Activated CD8-positive, alpha-beta memory T cell treated with anti-CD3 and anti-CD28 coated beads for 48 hours (primary cell): ENCODE measurements around the gene KCNA1.

Experiments used
- DNase-seq, 3 experiments: peaks; one replicate each; pipeline ENCODE4 v3.0.0-alpha.2; 2020; ENCODE audit warnings: low read depth in 2 of 3, low spot score in 2 of 3

Gene KCNA1

DNA sequence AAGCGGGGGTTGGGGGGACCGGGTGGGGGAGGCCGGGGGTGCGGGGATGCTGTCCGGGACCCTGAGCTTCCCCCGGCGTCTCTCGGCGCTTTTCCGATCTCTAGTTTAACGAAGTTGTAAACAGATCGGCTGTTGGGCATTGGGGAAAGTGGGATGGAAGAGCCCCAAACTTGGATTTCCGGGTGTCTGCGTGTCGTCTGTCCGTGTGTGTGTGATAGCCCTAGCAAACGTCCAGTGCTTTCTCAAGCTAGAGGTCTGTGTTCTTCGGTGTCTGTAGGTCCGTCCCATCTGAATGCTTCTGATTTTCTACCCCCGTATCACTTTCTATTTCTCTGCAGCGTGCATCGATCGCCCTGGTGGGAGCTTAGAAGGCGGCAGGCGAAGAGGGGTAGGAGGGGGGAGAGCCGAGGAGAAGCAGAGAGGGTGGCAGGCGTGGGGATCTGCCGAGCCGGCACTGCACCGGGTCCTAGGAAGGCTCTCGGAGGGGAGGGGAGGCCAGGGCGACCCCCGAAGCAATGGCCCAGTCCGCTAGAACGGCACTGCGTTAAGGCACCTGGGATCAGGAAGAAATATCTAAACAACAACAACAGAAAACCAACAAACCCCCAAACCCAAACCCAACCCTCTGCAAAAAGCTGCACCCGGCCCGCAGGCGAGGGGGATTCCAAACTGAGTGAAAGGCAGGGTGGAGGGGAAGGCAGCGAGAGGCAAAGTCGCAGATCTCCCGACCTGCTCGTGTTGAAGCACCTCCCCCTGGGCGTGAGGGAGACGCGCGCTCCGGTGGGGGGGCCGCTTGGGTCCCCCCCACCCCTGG, 1.0 kb downstream of the KCNA1 start:
- DNase-seq: no peak

DNA sequence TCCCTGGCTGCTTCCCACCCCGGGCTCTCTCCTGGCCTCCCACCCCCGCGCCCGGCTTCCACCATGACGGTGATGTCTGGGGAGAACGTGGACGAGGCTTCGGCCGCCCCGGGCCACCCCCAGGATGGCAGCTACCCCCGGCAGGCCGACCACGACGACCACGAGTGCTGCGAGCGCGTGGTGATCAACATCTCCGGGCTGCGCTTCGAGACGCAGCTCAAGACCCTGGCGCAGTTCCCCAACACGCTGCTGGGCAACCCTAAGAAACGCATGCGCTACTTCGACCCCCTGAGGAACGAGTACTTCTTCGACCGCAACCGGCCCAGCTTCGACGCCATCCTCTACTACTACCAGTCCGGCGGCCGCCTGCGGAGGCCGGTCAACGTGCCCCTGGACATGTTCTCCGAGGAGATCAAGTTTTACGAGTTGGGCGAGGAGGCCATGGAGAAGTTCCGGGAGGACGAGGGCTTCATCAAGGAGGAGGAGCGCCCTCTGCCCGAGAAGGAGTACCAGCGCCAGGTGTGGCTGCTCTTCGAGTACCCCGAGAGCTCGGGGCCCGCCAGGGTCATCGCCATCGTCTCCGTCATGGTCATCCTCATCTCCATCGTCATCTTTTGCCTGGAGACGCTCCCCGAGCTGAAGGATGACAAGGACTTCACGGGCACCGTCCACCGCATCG, 1.8 kb downstream of the KCNA1 start:
- DNase-seq: no peak

DNA sequence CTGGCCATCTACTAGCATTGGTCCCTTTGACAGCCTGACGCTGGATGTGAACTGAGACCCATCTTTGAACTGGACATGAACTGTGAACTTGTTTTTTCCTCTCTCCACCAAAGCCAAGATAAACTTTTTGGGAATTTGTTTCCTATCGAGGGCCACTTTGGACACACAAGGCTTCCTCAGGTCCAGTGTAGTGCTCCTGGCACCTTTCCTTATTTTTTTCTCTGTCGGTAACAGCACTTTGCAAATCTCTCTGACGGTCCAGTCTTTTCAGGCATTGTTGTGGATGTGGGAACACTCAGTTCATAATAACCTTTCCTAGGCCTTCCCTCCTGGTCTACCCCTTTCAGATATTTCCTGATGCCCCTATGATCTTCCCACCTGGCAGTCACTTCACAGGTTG, 5.0 kb downstream of the KCNA1 start:
- no peak for DNase-seq

DNA sequence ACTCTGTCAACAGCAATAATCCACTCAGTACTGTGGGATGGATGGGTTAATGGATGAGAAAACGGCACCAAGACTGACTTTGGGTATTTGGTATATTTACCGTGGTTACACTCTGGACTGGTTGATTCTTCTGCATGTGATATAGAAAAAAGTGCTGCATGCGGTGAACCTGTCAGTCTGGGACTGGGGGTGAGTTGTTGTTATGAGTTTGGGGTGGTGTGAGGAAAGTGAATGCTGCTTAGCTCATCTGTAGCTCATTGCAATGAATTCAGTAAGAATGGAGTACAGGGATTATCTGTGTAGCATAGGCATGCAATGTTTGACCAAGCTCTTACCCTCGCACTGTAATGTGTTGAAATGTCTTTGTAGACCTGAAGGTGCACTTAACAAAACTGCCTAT, 6.0 kb downstream of the KCNA1 start:
- DNase-seq: no peak

DNA sequence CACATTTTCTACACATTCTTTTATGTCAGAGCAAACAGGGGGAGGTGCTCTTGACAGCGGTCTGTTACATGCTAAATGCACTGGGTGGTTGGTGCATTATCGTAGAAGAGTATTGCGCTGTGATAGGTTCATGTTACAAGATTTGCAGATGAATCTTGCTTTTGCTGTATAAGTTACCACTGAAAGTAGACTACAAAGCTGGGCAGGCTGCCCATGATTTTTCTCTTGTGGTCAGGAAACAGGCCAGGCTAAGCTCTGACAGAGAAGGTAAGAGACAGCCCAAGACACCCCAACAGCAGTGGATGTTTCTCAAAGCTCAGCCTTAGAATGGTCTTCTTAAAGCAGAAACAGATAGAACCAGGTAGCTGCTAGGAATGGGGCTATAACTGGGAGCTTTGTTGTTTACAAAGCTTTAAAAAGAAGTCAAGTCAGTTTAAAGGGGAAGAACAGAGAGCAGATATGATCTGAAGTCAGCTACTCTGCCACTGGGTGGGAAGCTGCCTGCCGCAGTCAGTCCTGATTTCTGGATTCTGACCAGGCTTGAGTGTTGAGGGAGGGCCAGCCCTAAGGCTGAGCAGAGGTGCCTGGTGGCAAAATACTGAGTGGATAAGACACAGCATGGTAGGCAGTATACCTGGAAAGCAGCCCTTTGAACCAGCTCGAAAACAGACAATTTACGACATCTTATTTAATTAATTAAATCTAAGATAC, 9.4 kb downstream of the KCNA1 start:
- no peak for DNase-seq

DNA sequence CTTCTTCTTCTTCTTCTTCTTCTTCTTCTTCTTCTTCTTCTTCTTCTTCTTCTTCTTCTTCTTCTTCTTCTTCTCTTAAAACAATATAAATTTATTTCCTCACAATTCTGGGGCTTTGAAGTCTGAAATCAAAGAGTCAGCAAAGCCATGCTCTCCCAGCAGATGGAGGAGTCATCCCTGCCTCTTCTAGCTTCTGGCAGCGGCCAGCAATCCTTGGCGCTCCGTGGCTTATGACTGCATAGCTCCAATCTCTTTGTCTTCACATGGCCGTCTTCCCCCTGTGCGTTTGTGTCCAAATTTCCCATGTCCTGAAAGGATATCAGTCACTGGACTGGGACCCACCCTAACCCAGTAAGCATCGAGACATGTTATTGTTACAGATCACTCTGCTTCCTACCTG, 22.9 kb downstream of the KCNA1 start:
- DNase-seq: no peak

DNA sequence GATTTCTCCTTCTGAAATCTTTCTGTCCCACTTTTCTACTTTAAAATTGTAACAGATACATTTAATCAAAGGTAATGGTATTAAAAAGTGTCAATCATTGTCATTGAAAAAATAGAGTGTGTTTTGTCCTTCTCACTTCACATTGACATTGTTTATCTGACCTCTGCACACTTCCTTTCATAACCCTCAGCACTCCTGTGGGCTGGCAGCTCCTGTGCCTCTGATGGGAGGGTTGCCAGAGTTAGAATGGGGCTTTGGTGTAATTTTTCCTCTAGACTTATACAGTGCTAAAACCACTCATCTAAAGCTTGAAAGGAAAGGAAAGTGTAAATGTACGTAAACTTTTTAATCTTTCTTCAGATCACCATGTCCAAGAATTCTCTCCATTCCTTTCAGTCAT, 23.7 kb downstream of the KCNA1 start:
- no peak for DNase-seq

DNA sequence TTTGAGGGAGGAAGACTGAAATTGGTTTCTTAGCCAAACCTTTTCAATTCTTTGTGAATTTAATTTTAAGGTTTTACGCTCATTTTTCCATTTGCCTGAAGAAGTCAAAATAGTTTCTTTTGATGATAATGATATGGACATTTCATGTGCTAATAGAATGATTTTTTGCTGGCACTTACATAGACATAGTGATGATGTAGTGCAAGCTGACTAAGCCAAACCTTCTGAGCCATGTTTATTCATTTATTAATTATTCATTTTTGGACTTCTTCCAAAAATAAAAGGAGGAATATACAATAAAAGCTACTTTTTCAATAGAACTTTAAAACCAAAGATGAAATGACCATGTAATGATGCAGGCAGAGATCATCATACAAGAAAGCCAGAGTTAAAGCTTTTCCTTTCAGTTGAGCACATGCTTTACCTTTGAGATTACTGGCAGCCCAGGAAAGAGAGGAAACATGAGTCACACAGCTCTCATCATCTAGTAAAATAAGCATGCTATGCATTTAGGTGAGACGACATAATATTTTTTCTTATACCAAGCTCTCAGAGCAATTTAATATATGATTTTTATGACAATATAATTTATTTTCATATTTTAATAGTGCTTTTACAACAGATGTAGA, 24.8 kb downstream of the KCNA1 start:
- DNase-seq: no peak

DNA sequence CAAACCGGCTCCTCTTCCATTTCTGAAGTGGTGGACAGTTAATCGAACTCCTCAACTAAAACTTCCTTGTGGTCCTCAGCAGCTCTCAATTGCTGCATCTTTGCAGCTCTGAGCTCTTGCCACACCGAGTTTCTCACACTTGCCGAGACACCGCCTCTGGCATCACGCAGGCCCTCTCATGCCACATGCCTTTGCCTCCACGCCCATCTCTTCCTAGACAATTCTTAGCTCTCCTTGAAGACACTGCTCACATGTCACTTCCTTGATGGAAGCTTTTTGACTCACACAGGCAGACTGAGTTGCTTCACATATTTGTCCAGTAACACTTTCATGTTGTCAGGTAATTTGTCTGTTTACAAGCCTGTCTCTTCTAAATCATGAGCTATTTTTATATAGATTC, 29.2 kb downstream of the KCNA1 start:
- DNase-seq: no peak

DNA sequence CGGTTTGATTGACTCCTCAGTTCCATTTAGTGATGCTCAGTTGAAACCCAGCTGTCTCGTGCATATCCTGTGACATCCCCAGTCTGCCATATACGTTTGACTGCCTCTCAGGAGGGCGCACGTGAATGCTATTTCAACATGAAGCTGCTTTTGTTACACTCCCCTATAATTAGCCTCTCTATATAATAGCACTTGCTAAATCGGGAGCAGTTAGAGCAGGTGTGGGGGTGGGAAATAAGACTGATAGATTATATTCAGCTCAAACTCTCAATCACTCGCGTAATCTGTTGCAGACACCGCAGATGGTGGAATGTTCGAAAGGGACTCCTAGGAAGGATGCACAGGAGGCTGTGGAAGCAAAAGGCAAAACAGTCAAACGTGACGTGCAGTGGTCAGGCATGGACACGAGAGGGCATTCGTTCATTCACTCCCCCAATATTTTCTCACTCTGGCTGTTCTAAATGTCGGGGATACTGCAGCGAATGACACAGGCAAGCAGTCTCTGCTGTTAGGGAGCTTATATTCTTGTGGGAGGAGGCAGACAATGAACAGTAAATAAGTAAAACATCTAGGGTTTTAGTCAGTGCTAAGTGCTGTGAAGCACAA, 29.8 kb downstream of the KCNA1 start:
- DNase-seq: no peak

DNA sequence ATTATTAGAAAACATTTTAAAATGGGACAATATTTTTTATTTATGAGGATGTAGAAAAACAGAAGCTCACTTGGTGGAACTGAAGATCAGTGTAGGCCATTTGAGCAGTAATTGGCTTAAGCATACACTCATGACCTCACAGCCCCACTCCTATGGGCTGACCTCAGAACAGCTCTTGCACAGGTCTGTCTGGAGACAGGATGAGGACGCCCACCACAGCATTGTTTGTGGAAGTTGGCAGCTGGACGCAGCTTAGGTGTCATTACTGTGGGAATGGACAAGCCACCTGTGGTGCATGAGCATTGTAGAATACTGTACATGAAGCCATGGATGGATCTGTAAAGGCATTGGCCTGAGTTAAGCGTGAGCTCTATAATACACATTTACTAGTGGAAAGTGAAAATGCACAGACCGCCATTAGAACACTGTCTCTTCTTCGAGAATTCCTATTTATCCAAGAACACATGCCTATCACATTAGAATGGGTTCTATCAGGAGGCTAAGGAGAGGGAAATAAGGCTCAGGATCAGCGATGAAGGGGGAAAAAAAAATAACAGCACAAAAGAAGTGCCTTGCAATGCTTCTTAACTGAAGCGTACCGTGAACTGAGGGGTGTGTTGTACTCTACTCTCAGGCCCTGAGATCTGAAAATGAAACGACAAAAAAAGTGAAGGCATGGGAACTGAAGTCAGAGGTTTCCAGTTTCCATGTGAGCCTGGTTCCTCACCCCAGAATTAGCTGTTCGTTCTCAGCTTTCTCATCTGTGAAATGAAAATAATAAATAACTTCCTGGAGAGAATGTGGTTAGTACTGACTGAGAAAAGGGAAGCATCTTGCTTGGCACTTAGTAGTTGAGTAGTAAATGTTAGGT, 33.6 kb downstream of the KCNA1 start:
- no peak for DNase-seq

DNA sequence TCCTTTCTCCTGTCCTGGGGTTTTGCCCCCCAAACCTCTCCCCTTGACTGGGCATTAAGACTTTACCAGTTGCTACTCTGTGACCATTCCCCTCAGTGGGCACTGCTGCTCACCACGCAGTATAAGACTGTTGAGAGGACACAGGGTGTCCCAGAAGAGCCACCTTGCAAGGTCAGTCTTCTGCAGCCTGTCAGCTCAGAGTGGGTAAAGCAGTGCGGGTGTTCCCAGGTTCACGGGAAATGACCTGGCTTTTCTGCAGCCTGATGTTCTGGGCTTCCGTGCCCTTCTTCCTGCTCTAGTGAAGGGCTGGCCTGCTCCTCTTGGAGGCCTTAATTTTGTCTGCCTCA, 34.2 kb downstream of the KCNA1 start:
- DNase-seq: no peak

DNA sequence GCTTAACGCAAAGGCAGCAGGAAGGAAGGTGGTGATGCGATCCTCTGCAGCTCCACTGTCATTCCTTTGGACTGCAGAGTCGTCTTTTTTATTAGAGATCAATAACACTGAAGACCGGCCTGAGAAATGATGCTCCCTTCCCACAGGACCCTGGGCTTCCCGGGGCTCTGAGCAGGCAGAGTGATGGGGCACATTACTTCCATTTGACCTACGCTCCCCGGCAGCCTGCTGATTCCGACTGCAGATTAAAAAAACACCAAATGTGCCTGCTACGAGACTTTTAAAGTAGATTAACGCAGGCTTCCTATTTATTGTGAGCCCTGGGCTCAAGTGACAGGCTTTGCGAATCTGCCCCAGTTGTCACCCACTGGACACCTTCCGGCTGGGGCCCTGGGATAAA, 37.5 kb downstream of the KCNA1 start:
- no peak for DNase-seq

DNA sequence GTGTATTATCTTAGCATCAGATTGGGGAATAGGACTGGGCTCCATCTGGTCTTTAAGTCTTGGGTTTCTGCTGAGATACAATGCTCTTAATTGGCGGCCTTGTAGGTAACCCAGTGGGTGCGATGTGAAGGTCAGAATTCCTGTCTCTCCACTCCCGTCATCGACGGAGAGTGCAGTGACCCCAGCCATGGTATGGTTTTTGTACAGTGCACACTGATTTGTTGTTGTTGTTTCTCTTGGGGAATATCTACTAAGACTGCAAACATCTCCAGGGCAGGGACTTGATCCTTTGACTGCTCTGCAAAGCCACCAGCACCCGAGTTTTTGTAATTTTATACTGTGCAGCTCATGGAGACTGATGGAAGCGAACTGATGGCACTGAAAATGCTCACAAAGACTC, 41.4 kb downstream of the KCNA1 start:
- no peak for DNase-seq

DNA sequence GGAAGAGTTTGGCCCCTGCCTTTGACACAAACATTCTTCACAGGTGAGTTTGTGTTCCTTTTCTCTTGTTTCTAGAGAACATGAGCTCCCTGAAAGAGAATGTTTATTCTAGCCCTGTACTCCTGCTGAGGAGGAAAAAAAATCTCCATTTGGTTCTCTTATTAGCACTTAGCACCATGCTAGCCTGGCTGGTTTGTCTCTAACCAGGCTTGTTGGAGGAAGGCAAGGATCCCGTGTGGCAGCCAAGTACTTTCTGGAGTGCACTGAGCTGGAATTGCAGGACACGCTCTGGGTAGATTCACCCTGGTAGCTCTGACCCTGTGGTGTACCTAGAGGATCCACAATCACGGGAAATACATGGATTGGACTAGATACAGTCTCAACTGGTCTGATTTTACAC, 41.9 kb downstream of the KCNA1 start:
- no peak for DNase-seq

DNA sequence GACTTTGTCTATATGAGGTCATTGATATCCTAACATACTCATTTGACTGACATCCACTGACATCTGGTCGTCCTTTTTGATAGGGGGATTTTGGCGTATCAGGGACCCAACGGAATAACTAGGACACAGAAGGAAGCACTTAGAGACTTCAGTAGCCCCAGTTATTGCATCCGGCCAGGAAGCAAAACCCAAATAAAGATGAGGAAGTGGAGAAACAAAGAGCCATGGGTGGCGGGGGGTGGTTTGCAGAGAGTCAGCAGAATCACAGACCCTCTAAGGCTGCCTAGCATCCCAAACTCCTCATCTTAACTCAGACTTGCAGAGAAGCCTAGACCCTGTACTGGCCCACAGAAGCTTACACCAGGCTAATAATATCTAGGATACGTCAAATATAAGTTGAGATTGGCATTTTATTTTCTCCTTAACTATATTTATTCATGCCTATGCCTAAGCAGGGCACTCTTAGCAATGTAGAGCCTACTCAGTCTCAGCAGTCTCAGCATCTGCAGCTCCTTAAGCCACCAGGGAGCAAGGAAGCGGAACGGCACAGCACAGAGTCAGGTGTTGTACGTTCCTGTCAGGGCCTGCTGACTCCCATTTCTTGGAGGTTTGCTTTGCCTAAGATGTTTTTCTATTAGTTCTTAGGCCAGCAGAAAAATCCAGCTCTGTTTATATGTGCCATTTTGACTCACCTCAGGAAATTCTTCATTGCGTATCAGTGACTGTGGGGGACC, 45.1 kb downstream of the KCNA1 start:
- DNase-seq: no peak

DNA sequence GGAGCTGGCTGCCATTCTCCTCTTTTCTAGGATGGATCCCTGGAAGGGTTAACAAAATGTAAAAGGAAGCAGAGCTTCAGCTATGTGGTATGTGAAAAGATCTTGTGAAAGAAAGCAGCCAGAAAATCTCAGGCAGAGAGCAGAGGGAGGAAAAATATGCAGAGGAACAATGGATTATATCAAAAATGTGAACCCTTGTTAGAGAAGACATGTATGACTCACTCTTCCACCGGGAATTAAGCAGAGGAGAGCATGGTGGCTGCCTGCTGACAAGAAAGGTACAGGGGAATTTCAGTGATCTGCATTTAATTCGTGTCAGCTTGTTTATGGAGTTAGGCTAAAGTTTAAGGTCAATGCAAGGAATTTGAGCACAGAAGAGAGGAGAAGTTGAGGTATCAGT, 46.3 kb downstream of the KCNA1 start:
- DNase-seq: no peak

DNA sequence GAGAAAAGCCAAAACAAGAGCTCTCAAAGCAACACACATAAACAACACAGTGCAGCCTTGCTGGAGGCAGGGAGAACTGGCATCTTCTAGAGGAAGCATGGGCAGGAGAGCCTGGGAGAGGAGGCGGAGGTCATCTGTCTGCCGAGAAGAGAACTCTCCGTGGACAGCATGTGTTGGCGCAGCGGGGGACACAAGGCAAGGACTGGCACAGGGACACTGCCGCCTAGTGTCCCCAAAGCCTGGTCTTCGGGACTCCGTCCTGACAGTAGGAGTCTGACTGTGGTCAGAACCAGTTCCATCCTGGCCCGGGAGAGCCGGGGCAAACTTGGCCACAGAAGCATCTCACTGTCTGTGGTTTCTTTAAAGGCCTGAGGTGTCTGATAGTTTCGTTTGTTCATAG, 47.3 kb downstream of the KCNA1 start:
- no peak for DNase-seq

DNA sequence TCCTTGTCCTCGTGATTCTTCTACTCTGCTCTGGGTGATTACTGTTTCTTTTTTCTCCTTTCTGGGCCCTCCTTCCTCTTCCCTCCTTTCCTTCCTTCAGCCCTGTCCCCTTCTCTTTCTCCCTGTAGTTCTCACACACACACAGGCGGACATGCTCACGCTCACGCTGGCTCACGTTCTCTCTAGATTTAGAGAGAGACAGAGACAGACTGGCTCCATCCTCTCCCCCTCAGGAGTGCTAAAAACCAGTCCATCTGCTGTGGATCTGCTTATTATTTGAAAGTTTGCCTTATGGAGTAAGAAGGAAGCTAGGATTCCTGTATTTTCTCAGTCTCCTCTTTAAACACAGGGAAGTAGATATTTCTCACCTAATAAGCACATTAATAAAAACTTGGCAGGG, 48.1 kb downstream of the KCNA1 start:
- DNase-seq: no peak
